Limb (tissue), 2 donors: Measurements from ENCODE around the gene VPREB1.
"Not testable (repeated sequence)": the region's sequence is repeated elsewhere in the genome, so short reads cannot be mapped to it uniquely, and the experiment has no call there.

Source experiments
- DNase-seq, 2 donors: peaks; one replicate each; pipeline ENCODE4 v3.0.0-alpha.2; 2016; ENCODE audit errors: extremely low spot score in 2 of 2

The VPREB1 gene

GRCh38 chr22:22294641-22295040 lies 50.1 kb downstream of the VPREB1 start:
- not testable (repeated sequence) for DNase-seq
